Upper lobe of right lung (tissue), 1 donor: ENCODE data around the gene KAZALD1. TPM values are rescaled to one million over a fixed set of nuclear protein-coding genes. Genes with fewer than 3 reads are reported as not detected.

ENCODE experiments used
- ATAC-seq: fragments of 200-7000 bp; cut with Tn5 transposase; one replicate; pipeline ENCODE4 v1.9.1; 2020; ENCODE audit warnings: mild to moderate bottlenecking, moderate library complexity
- DNase-seq: peaks from one replicate; pipeline ENCODE4 v3.0.0-alpha.2; 2020
- H3K27ac ChIP-seq: fragments of 200-600 bp; one replicate; pipeline ENCODE4 v1.8.0; 2022
- H3K27me3 ChIP-seq: fragments of 200-600 bp; one replicate; pipeline ENCODE4 v1.8.0; 2022; ENCODE audit warnings: mild to moderate bottlenecking
- H3K36me3 ChIP-seq: fragments of 200-600 bp; one replicate; pipeline ENCODE4 v1.8.0; 2022
- H3K4me1 ChIP-seq: fragments of 200-600 bp; one replicate; pipeline ENCODE4 v1.8.0; 2022
- H3K4me3 ChIP-seq: fragments of 200-600 bp; one replicate; pipeline ENCODE4 v1.8.0; 2022; ENCODE audit warnings: mild to moderate bottlenecking
- H3K9me3 ChIP-seq: fragments of 200-600 bp; one replicate; pipeline ENCODE4 v1.8.0; 2022
- intact Hi-C: fragments of 100-400 bp; cut with DNase I; formaldehyde crosslinking; loops from one replicate; pipeline ENCODE4 v1.11.0; 2022
- total RNA-seq: library from RNA; stranded (reverse); fragmentation: NEBNext Ultra II Directional; extraction: Animal tissue kit (Norgen Biotek cat#: 25700); gene quantifications from one replicate; pipeline ENCODE4 v1.2.1, GENCODE V29; 2021
- TF ChIP-seq, protein P1 (sequence below): fragments of 200-600 bp; IDR thresholded peaks from one replicate; pipeline ENCODE4 v1.8.0; 2022; ENCODE audit warnings: antibody characterized with exemption
- donor health status: DM: no; HTN: yes; CAD: no; lungs with severe emphysema.

Gene KAZALD1
- total RNA-seq, 1 donor from 2014 or later: 8.4 TPM

DNA sequence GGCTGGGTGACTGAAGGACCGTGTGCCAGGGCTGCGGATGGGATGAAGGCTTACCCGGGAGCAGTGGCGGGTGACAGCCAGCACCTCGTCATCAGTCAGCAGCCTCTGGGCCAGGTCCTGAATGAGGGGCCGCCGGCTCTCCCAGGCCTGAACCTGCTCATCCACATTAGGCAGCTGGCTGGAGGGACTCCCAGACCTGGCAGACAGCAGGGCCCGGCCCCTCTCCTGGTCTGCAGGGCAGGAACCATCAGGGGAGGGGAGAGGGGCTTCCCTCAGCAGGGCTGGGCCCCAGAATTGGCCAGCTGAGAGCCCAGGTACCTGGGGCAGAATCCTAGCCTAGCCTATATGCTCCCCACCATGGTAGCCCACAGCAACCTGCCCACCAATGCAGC is 46.2 kb upstream of the KAZALD1 start:
- TF ChIP-seq, protein P1, sequence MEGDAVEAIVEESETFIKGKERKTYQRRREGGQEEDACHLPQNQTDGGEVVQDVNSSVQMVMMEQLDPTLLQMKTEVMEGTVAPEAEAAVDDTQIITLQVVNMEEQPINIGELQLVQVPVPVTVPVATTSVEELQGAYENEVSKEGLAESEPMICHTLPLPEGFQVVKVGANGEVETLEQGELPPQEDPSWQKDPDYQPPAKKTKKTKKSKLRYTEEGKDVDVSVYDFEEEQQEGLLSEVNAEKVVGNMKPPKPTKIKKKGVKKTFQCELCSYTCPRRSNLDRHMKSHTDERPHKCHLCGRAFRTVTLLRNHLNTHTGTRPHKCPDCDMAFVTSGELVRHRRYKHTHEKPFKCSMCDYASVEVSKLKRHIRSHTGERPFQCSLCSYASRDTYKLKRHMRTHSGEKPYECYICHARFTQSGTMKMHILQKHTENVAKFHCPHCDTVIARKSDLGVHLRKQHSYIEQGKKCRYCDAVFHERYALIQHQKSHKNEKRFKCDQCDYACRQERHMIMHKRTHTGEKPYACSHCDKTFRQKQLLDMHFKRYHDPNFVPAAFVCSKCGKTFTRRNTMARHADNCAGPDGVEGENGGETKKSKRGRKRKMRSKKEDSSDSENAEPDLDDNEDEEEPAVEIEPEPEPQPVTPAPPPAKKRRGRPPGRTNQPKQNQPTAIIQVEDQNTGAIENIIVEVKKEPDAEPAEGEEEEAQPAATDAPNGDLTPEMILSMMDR: no peak
- no peaks in the 10 kb centered on the region for H3K9me3 ChIP-seq
- H3K4me1 ChIP-seq: peaks cover 24% of the 10 kb centered on the region
- ATAC-seq (no peak), DNase-seq (no peak)
- no peaks in the 10 kb centered on the region for H3K36me3 ChIP-seq
- no peak overlapping the region for H3K4me3 ChIP-seq
- peaks cover 17% of the 10 kb centered on the region for H3K27me3 ChIP-seq
- H3K27ac ChIP-seq: no peak overlapping the region
- intact Hi-C loops: no loop called here

DNA sequence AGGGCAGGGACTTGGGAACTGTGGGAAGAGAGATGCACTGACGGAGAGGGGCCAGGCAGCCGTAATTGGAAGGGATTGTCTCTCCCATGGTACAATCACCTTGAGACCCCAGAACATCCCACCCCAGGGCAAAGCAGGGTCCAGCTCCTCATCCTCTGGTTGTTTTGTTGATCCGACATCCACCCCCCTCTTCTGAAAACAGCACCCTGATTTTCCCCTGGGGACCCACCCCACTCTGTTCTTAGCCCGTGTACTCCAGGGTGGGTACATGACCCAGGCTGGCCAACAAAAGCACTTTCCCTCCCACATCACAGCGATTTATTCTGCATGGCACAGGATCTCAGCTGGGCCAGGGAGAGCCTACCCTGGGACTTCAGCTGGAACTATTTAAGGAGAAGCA is 45.0 kb upstream of the KAZALD1 start:
- ATAC-seq: no peak
- H3K27ac ChIP-seq: no peak overlapping the region
- intact Hi-C loops: no loop called here
- H3K4me1 ChIP-seq: peaks cover 24% of the 10 kb centered on the region
- no peak overlapping the region for H3K4me3 ChIP-seq
- H3K27me3 ChIP-seq: peaks cover 17% of the 10 kb centered on the region
- no peaks in the 10 kb centered on the region for H3K9me3 ChIP-seq
- TF ChIP-seq, protein P1: no peak
- no peak for DNase-seq
- H3K36me3 ChIP-seq: no peaks in the 10 kb centered on the region

DNA sequence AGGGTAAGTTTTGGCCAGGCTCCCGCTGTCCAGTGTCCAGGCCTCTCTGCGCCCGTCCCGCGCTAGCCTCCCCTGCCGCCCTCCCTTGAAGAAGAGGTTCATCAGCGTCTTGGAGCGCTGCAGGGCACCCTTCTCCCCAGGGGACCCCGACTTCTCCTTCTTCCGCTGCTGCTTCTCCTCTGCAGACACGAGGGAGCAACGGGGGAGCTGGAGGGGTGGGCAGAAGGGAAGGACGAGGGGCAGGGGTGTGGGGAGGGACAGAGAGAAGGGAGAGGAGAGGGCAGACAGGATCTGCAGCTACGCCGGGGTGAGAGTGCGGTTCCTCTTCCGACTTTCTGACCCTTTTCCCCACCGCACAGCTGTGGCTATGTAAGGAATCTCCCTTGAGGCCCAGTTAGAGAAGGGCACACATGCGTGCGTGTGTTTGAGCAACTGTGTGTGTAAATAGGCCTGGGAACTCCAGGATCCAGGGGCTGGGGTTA is 43.6 kb upstream of the KAZALD1 start:
- no peak overlapping the region for H3K27ac ChIP-seq
- ATAC-seq (no peak), DNase-seq (no peak)
- no peak overlapping the region for H3K4me3 ChIP-seq
- intact Hi-C loops: no loop called here
- peaks cover 16% of the 10 kb centered on the region for H3K4me1 ChIP-seq
- no peaks in the 10 kb centered on the region for H3K36me3 ChIP-seq
- H3K9me3 ChIP-seq: no peaks in the 10 kb centered on the region
- TF ChIP-seq, protein P1: no peak
- peaks cover 17% of the 10 kb centered on the region for H3K27me3 ChIP-seq

DNA sequence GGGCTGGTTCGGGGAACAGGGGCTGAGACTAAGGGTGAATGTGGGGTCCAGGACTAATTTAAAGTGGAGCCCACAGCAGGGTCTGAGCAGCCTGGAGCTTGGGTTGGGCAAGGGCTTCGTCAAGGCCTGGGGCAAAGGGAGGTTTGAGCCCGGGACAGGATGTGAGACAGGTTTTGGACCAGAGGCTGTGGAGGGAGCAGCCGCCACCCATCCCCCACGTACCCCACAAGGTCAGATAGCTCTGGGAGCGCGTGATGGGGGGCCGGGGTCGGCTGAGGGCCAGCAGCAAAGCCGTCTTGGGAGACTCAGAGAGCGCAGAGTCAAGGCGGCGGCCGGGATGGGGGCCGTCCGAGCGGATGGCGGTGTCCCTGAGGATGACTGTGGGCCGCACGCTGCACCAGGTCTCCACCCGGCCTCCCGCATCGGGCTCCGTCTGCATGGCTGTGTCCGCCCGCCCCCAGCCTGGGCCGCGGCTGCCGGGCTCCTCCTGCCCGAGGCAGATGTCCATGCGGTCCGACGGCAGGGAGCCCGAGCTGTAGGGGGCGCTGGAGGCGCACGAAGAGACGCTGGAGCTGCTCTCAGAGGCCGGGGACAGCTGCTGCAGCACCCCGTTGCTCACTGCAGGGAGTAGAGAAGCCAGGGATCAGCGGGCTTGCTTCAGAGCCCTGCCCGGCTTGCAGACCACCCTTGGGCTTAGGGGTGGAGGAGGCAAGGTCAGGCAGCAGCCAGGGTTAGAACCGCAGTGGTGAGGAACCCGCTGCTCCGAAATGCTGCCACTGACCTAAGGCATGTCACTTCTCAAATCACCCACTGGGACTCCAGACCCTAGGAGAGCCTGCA is 43.0 kb upstream of the KAZALD1 start:
- intact Hi-C loops: no loop called here
- H3K27ac ChIP-seq: no peak overlapping the region

DNA sequence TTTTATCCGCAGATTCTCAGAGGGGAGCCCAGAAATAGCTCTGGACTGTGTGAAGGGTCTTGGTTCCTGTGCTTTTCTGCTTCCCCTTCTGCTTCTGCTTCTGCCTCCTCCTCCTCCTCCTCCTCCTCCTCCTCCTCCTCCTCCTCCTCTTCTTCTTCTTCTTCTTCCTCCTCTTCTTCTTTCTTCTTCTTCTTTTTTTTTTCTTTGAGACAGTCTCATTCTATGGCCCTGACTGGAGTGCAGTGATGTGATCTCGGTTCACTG is 42.4 kb upstream of the KAZALD1 start:
- no peak for ATAC-seq

More for the DNA sequence above, 43.0 kb upstream of the KAZALD1 start:
- peak; percentile 92 for DNase-seq
- H3K36me3 ChIP-seq: no peaks in the 10 kb centered on the region
- H3K27me3 ChIP-seq: peaks cover 17% of the 10 kb centered on the region
- TF ChIP-seq, protein P1: peak; percentile 72
- H3K4me1 ChIP-seq: peaks cover 9% of the 10 kb centered on the region
- ATAC-seq: peak; percentile 86
- H3K9me3 ChIP-seq: no peaks in the 10 kb centered on the region
- no peak overlapping the region for H3K4me3 ChIP-seq

More for the DNA sequence above, 42.4 kb upstream of the KAZALD1 start:
- Histone ChIP-seq H3K36me3 (no peaks in the 10 kb centered on the region), H3K4me3 (no peak overlapping the region), H3K9me3 (no peaks in the 10 kb centered on the region), H3K4me1 (peaks cover 4% of the 10 kb centered on the region), H3K27me3 (peaks cover 17% of the 10 kb centered on the region), H3K27ac (no peak overlapping the region)
- TF ChIP-seq, protein P1: no peak
- DNase-seq: no peak
- intact Hi-C loops: no loop called here
